Activated T-cell treated with anti-CD3 and anti-CD28 coated beads for 4 hours (primary cell): ENCODE results near the gene PKN2.

Experiments
- DNase-seq: peaks from one replicate; pipeline ENCODE4 v3.0.0-alpha.2; 2020

The PKN2 gene

DNA sequence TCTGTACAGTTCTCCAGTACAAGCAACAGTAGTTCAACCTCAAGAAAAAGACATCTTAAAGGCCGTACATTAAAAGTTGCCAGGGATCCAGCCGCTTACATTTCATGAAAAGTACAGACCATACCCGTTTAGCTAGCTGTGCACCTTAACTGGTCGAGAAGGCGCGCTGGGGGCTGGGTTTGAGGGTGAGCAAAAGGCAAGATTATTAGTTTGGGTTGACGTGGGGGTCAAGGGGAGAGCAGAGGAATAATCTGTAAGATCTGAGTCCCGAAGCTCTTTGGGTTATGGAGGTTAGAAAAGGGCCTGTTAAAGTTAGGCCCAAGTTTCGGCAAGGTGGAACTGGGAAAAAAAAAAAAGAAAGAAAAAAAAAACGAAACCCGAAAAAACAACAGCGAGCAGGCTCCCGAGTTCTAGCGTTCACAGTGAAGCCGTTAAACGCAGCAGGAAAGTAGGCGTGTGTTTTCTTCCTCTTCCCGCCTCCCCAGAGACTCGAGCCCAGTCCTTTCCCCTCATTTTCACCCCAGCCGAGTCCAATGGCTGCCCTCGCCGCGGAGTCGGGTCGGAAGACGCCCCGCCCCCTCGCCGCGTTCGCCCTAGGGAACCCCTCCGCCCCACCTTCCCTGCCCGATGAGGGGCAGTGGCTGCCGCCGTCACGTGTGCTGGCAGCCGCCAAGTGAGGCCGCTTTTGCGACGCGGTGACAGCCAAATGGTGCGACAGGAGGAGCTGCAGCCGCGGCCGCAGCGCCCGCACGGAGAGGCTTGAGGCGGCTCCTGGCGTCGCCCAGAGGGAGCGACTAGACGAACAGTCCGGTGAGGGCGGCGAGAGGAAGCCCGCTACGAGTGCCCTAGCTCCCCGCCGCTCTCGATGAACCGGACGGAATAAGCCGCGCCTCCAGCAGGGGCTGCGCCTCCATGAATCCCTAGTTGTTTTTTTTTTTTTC is at the start of gene PKN2:
TSS of gene PKN2 (plus strand) at position 733 of the 941 bp plus-strand sequence. CDS start 308 bp downstream, outside the sequence.
- peak; percentile 92 for DNase-seq

DNA sequence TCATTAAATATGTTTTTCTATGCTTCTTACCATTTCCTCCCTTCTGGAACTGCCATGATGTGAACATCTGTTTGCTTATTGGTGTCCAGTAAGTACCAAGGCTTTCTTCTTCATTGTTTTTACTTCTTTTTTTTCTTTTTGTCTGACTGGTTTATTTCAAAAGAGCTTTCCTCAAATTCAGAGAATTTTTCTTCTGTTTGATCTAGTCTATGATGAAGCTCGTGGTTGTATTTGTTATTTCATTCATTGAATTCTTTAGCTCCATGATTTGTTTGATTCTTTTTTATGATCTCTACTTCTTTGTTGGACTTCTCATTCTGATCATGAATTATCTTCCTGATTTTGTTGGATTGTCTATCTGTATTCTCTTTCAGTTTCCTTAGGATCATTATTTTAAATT is 49.5 kb upstream of the PKN2 start:
- no peak for DNase-seq

DNA sequence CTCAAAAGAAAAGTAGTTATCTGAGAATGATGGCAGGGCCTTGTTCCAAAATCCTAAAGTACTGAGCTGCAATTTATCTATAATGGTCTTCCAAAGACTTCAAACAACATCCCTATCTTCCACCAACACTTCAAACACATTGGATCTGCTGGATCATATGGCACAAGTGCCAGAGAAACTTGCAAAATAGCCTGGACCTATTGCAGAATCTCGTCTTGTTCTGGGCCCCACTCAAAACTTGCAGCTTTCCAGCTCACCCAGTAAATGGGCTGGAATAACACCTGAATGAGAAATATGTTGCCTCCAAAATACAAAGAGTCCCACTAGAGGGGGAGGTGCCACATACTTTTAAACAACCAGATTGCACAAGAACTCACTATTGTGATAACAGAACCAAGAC is 44.0 kb upstream of the PKN2 start:
- DNase-seq: no peak

DNA sequence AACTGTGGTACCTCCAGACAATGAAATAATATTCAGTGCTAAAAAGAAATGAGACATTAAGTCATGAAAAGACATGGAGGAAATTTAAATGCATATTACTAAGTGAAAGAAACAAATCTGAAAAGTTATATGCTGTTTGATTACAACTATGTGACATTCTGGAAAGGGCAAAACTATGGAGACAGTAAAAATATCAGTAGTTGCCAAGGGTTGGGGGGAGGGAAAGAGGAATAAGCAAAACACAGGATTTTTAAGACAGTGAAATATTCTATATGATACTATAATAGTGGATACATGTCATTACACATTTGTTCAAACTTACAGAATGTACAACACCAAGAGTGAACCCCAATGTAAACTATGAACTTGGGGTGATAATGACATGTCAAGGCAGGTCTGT is 38.2 kb upstream of the PKN2 start:
- no peak for DNase-seq

DNA sequence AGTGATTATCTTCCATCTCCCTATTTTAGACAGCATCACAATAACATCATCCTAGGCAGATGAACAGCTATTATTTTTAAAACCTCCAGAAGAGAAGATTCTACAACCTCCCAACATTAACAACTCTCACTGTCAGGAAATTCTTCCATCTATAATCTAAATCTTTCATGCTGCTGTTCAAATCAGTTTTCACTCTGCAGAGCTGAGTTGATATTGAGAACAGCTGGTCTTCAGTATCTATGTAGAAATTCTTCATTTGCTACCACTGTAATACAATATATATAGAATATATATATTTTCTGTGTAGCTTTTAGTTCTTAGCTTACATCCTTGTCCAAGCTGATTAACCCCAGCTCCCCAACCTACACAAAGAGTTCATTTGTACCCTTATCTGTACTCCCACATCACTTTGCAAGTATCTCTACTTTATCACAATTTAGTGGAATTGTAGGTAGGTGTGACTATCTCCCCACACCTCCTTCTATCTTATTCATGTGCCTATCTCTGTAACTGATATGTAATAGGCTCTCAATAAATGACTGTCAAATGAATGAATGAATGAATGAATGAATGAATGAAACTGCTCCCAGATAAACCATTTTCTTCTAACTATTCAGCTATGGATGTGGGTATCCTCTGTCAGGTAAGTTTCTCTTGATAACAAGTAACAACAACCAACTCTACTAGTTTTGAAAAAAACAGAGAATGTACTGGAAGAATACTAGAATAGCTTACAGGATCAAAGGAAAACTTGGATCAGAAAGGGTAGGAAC is 37.4 kb upstream of the PKN2 start:
- no peak for DNase-seq

DNA sequence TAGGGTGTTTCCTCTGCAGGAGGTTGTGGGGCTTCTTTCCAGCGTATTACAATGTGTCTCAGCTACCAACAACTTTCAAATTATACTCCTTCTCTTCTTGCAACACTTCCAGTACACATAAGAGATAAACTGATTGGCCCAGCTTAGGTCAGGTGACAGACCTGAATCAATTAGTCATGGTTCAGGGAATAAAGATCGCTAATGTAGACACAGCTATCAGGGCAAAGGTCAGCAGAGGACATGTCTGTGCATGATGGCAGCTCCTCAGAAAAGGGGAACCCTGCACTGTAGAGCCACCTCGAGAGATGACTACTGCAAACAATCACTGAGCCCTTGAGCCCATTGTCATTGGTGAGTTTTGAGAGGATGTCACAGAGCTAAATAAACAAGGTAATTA is 36.8 kb upstream of the PKN2 start:
- DNase-seq: no peak

DNA sequence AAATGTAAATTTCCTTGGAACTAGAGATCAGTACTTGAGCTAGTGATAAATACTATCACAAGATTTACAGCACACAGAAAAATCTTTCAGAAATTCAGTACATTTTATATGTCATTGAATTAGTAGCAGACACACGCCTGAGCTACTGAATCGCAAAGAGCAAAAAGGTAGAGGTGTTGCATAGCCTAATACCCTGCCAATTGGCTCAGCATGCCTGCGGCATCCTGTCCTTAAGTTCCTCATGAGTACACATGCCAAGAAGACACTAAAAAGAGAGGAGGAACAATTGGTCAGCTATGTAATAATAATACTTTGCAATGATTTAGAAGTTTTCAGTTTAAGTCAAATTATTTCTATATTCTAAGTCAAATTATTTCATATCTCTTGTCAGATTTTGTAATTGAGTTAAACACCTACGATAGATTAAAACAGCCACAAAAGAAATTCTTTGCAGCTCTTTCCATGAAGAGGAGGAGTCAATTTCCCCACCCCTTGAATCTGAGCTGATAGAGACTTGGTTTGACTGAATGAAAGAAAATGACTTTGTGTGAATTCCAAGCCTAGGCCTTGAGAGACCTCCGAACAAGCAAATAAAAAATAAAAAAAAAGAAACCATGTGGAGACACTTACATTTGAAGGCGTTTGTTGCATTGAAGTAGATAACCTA is 36.2 kb upstream of the PKN2 start:
- DNase-seq: no peak

DNA sequence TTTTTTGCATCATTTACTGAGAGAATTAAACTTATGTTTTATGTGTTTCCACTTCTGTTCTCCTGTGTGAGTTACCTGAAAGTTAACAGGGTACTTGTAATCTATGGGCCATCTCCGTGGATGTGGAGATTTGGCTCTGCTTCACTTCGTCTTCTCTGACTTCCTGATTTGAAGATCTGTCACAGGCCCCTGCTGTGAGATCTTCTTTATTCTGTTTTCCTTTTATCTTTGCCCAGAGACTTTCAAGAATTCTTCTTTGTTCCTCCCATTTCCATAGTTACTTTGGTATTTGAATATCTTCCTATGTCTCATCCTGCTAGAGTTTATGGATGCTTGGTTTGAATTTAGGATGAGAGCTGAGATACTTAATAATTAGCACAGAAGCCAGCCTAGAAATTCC is 35.4 kb upstream of the PKN2 start:
- DNase-seq: no peak

DNA sequence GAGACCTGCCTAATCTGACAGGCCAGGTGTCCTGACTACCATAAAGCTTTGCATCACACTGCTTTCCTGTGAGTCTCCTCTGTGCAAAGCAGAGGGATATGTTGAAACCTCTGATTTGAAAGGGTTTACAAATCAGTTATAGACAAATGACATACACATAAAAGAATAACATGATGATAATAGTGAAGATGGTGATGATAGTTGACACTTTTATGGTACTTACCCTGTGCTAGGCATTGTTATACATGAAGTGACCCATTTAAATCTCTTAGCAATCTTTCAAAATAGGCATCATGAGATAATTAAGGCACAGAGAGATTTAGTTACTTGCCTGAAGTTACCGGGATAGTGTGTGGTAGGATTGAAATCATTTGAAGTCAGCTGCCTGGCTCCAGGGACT is 34.1 kb upstream of the PKN2 start:
- no peak for DNase-seq

DNA sequence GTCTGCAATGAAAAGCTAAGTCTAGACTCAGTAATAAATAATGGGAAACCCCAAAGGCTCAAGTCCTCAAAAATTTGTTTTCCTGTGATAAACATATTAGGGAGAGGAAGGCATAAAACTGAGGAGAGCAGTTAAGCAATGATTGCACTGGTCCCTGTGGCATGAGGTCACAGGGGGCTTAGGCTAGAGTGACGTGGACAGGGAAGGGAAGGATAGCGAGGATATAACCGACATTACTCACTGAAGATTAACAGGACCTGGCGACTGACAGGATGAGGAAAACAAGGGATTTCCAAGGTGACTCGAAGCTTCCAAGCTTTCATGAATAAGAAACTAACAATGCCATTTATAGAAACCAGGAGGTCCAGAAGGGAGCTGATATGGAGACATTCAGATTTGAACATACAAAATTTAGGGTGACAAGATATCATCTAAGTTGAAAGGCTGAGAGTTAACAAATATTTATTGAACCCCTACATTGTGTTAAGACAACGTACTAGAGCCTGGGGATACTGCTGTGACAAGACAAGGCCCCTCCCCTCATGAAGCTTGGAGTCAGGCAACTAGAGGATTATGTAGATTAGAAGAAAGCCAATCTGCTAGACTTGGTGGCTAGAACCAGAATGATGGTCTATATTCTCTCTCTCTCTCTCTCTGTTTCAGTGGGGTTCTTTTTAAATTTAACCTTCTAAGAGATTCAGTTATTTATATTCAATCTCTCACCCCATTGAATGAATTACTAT is 33.2 kb upstream of the PKN2 start:
- no peak for DNase-seq

DNA sequence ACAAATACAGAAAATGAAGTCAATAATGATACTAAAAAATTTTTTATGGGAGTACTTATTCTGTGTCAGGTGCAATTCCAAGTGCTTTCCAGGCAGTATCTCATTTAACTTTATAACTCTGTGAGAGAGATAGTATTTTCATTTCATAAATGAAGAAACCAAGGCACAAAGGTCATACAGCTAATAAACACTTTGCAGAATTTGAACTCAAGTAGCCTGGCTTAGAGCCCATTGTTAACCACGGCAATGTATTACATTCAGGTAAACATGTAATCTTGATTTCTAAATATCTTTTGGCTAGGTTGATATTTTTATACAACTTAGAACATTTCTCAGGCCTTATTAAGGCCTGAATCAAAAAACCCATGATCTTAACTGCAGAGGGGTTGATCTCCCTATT is 28.9 kb upstream of the PKN2 start:
- no peak for DNase-seq

DNA sequence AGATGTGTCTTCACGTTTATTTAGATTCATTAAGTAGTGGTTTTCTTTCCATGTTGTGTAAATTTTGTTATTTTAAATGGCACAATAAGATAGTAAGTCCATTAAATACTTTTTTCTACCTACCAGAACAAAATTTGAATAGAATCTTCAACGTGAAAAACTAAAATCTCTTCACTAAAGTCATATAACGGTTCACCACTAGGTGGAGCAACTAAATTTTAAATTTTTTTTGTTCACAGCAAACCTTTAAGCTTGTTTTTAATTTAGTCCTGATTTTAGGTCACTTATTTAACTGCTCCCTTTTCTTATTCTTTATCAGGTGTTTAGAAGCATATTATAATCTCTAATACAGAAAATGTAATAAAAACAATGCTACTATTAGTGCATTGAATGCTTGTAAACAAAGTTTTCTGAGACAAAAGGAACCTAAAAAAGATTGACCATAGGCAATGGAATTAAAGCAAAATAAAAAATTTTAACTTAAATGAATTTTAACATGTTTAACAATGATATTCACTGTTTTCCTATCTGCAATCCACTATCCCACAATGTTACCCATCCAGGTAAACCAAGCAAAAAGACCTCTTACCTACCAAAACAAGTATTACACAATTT is 28.3 kb upstream of the PKN2 start:
- no peak for DNase-seq

DNA sequence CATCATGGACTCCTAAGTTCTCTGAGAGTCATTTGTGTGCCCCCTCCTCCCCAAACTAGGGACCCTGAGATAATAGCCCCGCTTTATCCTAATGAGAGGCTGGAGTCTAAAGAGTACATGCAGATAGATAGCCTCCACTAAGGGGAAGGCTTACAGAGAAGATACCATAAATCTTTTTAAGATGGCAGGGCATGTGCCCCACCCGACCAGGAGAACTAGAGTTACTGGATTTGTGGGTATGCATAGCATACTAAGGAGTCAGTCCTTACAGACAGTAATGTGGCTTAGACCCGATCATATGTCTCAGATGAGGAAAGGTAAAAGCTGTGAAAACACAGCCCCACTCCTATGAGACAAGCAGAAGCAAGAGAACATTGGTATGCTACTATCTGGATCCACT is 25.7 kb upstream of the PKN2 start:
- no peak for DNase-seq

DNA sequence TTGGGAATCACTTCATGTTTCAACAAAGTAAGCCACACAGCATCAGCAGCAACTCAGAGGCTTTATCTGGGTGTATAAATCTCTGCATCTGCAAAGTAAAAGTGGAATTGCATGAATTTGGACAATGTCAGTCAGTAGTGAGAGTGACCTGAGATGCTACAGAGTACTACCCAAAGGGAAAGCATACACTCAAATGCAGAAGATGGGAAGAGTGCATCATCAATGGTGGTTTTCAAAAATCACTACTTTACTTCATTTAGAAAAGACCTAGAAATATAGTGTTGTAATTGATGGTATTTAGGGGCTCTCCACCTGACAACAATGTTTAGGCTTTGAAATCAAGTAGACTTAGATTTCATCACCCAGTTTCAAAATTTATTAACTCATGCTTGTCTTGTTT is 24.5 kb upstream of the PKN2 start:
- DNase-seq: no peak

DNA sequence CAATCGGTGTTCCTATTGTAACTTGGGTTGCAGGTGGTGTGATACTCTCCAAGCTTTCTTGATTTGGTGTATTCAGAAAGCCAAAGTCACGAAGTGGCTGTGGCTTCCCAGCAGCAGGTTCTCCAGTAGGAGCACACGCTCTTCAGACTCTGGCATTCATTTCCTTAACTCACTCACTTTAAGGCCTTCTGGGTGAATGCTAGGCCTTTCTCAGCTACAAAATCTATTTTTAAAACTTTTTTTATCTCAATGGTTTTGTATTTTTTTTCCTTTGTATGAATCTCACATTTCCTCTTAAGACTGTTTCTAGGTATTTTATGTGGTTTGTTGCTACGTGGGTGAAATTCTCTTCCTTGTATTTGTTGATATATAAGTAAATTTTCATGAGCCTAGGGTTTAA is 22.9 kb upstream of the PKN2 start:
- DNase-seq: no peak

DNA sequence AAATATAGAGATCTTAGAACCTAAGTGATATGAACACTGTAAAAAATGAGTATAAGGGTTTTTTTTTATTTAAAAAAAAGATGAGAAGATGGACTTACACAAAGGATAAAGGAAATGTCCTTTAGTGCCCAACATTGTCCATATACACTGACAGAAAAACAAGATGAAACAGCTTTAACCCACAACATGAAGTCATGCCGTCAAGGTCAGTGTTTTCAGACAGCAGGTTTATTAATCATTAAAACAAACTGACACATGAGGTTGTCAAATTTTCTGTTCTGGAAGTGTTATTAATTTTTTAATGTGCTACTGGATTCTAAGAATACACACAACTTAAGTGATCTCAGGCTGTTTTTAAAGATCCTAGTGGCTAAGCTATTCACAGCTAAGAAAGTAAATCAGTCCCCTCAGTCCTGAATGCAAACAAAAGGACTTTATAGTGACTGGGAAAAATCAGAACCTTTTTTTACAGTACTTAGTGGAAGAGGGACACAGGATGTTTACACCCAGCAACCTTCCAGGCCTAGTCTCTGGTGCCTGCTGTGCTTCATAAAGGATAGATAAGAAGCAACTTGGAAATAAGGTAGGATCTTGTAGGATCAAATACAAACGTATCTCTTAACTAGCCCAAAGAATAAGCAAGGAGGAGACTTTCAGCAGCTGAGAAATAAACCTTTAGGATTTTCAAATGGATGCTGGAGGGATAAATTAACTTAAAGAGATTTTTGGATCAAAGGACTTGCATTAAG is 21.9 kb upstream of the PKN2 start:
- DNase-seq: no peak

DNA sequence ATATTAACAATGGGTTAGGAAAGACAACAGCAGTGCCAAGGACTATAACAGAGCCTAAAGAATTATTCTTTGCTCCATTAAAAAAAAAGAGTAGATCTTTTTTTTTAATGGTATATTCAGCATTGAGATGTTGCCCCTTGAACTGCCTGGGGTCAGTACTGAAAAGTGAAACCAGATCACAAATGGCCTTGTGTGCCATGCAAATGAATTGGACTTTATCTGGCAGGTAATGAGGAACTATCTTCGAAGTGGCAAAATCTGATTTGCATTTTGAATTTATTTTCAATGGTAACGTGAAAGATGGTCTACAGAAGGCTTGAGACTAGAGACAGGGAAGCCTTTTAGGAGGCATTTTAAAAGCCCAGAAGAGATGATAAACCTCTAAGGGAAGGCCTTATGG is 21.4 kb upstream of the PKN2 start:
- DNase-seq: no peak

DNA sequence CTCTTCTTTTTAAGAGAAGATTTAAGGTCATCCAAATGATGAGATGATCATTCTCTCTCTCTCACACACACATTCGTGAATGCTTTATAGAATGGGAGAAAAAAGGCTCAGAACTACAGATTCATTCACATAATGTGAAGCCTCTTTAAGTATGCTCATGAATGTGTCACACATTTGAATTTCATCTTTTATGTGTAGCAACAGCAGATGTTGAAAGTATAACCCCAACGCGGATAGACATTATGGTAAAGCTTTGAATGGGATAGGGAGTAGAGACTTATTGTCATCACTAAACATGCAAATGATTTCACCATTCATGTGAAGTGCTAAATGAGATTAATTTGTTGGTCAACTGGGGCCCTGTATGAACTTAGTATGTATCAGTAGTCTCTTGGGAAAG is 15.7 kb upstream of the PKN2 start:
- DNase-seq: no peak

DNA sequence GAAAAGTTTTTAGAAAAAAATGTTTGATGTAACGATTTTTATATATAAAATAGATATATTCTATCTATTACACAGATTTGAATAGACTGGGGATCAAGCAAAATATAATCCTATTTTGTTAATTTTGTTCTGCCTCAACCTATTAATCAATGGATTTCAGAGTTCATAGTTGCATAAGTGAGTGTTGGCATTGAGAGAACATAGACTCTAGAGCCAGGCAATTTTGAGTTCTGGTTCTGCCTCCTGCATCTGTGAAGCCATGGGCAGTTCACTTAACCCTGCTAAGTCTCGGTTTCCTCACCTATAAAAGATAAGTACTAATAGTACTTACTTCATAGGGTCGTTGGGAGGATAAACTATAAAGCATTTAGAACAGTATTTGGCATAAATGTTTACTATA is 13.6 kb upstream of the PKN2 start:
- no peak for DNase-seq

DNA sequence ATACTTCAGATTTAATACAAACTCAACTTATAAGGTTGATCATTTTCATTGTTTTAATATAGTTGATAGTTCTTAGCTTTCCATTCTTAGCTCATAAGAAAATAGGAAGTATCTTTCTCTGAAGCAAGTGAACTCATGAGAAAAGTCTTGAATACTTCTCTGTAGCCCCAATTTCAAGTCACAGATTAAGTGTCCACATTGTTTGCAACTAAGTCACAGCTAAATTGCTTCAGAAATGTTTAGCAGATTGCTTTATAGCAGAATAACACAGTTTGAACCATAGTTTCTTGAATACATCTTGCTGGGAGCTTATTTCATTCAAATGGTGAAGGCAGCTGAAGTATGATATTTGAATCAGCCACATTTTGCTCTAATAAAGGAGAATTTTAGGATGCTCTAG is 10.6 kb upstream of the PKN2 start:
- no peak for DNase-seq

DNA sequence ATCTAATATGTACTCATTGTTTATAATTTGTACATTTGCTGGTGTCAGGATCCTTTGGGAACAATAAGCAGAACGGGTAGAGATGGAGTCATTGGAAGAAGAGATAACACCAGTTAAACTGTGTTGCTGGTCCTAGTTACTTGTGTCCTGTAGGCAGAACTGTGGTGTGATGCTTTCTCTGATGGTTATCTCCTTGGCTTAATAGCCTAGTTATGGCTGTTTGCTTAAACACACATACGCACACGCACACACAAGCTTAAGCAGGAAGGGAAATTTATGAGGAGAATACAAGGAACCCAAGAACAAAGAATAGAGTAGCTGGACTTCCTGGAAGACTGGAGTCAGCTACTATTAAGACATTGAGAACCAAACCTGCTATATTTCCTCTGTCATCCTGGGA is 5.7 kb upstream of the PKN2 start:
- DNase-seq: no peak

DNA sequence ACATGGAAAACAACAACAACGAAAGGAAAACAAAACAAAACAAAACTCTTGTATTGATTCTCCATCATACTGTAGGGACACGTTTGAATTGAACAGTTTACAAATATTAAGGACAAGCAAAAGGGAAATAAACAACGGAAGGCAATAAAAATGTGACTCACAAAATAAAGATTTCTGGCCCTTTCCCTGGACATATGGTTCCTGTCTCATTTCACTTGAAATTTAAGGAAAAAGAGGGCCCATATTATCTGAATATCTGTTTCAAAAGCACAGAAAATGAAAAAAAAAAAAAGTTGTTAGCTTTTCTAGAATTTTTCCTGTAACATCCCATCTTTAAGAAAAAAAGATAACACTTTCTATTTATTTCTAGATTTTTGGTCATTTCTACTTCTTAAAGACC is 3.6 kb upstream of the PKN2 start:
- DNase-seq: no peak
